ENCODE measurements around the gene FAM168B.

FAM168B gene, protein sequence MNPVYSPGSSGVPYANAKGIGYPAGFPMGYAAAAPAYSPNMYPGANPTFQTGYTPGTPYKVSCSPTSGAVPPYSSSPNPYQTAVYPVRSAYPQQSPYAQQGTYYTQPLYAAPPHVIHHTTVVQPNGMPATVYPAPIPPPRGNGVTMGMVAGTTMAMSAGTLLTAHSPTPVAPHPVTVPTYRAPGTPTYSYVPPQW

GRCh38 chr2:131093006-131093695, at the start of gene FAM168B:
FAM168B (minus strand) TSS chr2:131093460; CDS start chr2:131082646, 10,814 bp downstream.
- H3K4me3 ChIP-seq (replicated peaks; ENCODE audit: low read depth, low read length): peak within 1 kb of the TSS; percentile 80
- peak; percentile 97 for DNase-seq (ENCODE audit: extremely low read depth, insufficient read length)
- TF ChIP-seq CTCF (IDR thresholded peaks at IDR 0.05; ENCODE audit: insufficient read depth, low read length, poor library complexity, severe bottlenecking): no peak
- H3K27me3 ChIP-seq (replicated peaks; ENCODE audit: control insufficient read depth, insufficient read depth, low read length): no peaks in the 10 kb centered on the region
- H3K36me3 ChIP-seq (ENCODE audit: control insufficient read depth, insufficient read depth, low read length): no peaks in the 10 kb centered on the region; the same call in 1 of the 2 replicates

- TF ChIP-seq CTCF (IDR thresholded peaks at IDR 0.05; ENCODE audit: insufficient read depth, low read length, poor library complexity, severe bottlenecking): no peak
- H3K36me3 ChIP-seq (ENCODE audit: control insufficient read depth, insufficient read depth, low read length): peaks cover 16% of the 10 kb centered on the region
- no peak for DNase-seq (ENCODE audit: extremely low read depth, insufficient read length)
Measured at GRCh38 chr2:131142849-131143248, 49.6 kb upstream of the FAM168B start.

DNA sequence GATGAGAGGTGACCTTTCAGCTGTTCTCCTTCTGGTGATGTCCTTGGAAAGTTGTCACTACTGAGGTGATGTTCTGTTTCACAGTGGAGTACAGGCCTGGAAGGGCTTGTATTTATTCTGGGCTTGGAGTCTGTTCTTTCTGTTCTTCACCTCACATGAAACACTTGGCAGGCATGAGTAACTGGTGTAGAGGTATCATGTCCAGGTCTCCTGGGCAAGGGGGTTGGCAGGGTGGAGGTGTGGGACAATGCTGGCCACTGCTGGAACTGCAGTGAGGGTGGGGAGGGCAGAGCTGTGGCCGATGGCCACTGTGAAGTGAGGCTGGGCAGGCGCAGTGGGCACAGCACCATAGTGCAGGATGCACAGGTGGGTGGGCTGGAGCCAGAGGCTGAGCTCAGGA, 47.3 kb upstream of the FAM168B start:
- H3K27me3 ChIP-seq (replicated peaks; ENCODE audit: control insufficient read depth, insufficient read depth, low read length): no peaks in the 10 kb centered on the region
- TF ChIP-seq CTCF (IDR thresholded peaks at IDR 0.05; ENCODE audit: insufficient read depth, low read length, poor library complexity, severe bottlenecking): no peak
- H3K36me3 ChIP-seq (ENCODE audit: control insufficient read depth, insufficient read depth, low read length): peaks cover 15% of the 10 kb centered on the region
- H3K4me3 ChIP-seq (replicated peaks; ENCODE audit: low read depth, low read length): no peak overlapping the region
- no peak for DNase-seq (ENCODE audit: extremely low read depth, insufficient read length)

More at GRCh38 chr2:131142849-131143248, 49.6 kb upstream of the FAM168B start:
- no peak overlapping the region for H3K4me3 ChIP-seq (replicated peaks; ENCODE audit: low read depth, low read length)
- no peaks in the 10 kb centered on the region for H3K27me3 ChIP-seq (replicated peaks; ENCODE audit: control insufficient read depth, insufficient read depth, low read length)

GRCh38 chr2:131132729-131133128, 39.5 kb upstream of the FAM168B start:
- H3K36me3 ChIP-seq (ENCODE audit: control insufficient read depth, insufficient read depth, low read length): peaks cover 11% of the 10 kb centered on the region
- no peak for TF ChIP-seq CTCF (IDR thresholded peaks at IDR 0.05; ENCODE audit: insufficient read depth, low read length, poor library complexity, severe bottlenecking)

GRCh38 chr2:131130298-131130596, 37.0 kb upstream of the FAM168B start:
- no peak for DNase-seq (ENCODE audit: extremely low read depth, insufficient read length)
- peaks cover 17% of the 10 kb centered on the region for H3K36me3 ChIP-seq (ENCODE audit: control insufficient read depth, insufficient read depth, low read length)

More at GRCh38 chr2:131132729-131133128, 39.5 kb upstream of the FAM168B start:
- H3K27me3 ChIP-seq (replicated peaks; ENCODE audit: control insufficient read depth, insufficient read depth, low read length): no peaks in the 10 kb centered on the region
- no peak overlapping the region for H3K4me3 ChIP-seq (replicated peaks; ENCODE audit: low read depth, low read length)
- no peak for DNase-seq (ENCODE audit: extremely low read depth, insufficient read length)

More at GRCh38 chr2:131130298-131130596, 37.0 kb upstream of the FAM168B start:
- no peak for TF ChIP-seq CTCF (IDR thresholded peaks at IDR 0.05; ENCODE audit: insufficient read depth, low read length, poor library complexity, severe bottlenecking)
- Histone ChIP-seq H3K27me3 (replicated peaks; ENCODE audit: control insufficient read depth, insufficient read depth, low read length) (no peaks in the 10 kb centered on the region), H3K4me3 (replicated peaks; ENCODE audit: low read depth, low read length) (no peak overlapping the region)

Data from GM06990 (cell line).